Gastroesophageal sphincter (tissue), 3 donors: ENCODE results near the gene PLAAT5.

Experiments
- CTCF ChIP-seq, 4 experiments: fragments of 200-600 bp in 2 of 4; fragments of 450-650 bp in 2 of 4; sonication (generic) in 1 of 4; IDR thresholded peaks; one replicate each; pipeline ENCODE4 v1.5.1; 2017 to 2019; ENCODE audit warnings: antibody characterized with exemption in 4 of 4, mild to moderate bottlenecking in 2 of 4, moderate library complexity in 2 of 4
- EP300 ChIP-seq: sonication (generic); formaldehyde crosslinking; IDR thresholded peaks from one replicate; pipeline ENCODE4 v1.6.1; 2017; ENCODE audit warnings: antibody characterized with exemption, mild to moderate bottlenecking
- POLR2A ChIP-seq, 2 donors: fragments of 450-650 bp; IDR thresholded peaks; one replicate each; pipeline ENCODE4 v1.6.1; 2017; ENCODE audit warnings: antibody characterized with exemption in 2 of 2, mild to moderate bottlenecking in 2 of 2, moderate library complexity in 1 of 2
- POLR2AphosphoS5 ChIP-seq: sonication (generic); formaldehyde crosslinking; IDR thresholded peaks from one replicate; pipeline ENCODE4 v1.6.1; 2017; ENCODE audit warnings: antibody characterized with exemption

GRCh38 chr11:63511048-63511748, 20.2 kb upstream of the PLAAT5 start:
- TF ChIP-seq CTCF (IDR thresholded peaks at IDR 0.05) (no peak), POLR2A (IDR thresholded peaks at IDR 0.05) (no peak), POLR2AphosphoS5 (no peak), EP300 (no peak)
